ENCODE data around the gene PSMB7.

DNA sequence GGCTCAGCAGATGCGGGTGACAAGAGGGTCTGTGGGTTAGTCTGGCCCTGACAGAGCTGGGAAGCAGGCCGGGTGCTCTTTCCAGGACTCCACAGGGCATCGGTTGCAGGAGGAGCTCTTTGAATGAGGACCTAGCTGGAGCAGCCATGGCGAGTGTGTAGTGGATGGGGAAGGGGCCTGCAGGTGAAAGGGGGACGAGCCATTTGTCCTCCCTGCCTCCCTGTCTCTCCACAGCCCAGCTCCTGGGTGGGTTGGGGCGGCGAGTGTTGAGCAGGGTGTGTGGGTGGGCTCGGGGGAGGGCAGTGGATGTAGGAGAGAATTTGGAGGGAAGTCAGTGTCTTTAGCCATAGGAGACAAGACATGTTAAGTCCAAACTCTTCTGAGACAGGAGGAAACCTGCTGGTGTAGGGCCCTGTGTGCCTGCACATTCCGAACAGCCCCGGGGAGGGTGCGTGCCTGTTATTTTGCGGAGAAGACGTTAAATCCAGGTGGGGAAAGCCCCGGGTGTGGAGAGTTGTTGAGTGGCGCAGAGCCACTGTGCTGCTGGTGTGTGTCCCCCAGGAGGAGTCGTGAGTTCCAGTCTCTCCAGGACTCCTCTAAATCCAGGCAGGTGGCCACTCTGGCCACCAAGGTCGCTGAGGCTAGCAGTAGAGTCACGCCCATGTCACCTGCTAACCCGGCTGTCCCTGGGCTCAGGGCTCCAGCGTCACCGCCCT, 73.6 kb downstream of the PSMB7 start:
- TF ChIP-seq, protein P1, sequence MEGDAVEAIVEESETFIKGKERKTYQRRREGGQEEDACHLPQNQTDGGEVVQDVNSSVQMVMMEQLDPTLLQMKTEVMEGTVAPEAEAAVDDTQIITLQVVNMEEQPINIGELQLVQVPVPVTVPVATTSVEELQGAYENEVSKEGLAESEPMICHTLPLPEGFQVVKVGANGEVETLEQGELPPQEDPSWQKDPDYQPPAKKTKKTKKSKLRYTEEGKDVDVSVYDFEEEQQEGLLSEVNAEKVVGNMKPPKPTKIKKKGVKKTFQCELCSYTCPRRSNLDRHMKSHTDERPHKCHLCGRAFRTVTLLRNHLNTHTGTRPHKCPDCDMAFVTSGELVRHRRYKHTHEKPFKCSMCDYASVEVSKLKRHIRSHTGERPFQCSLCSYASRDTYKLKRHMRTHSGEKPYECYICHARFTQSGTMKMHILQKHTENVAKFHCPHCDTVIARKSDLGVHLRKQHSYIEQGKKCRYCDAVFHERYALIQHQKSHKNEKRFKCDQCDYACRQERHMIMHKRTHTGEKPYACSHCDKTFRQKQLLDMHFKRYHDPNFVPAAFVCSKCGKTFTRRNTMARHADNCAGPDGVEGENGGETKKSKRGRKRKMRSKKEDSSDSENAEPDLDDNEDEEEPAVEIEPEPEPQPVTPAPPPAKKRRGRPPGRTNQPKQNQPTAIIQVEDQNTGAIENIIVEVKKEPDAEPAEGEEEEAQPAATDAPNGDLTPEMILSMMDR (IDR thresholded peaks at IDR 0.05) = no peak
- no peak for TF ChIP-seq POLR2A (IDR thresholded peaks at IDR 0.05)

Data from heart left ventricle (tissue), 13 donors.